AG10803 (cell line): Measurements from ENCODE around the gene RAB3C.
"Not testable (repeated sequence)": the region's sequence is repeated elsewhere in the genome, so short reads cannot be mapped to it uniquely, and the experiment has no call there.

Source experiments
- DNase-seq: peaks from one replicate; pipeline ENCODE4 v3.0.0; 2010; ENCODE audit warnings: low read depth
- H3K4me3 ChIP-seq: 2 replicates; pipeline ENCODE4 v1.5.1; 2011; ENCODE audit warnings: mild to moderate bottlenecking, low read length, control low read depth
- TF ChIP-seq, protein P1 (sequence below): conservative IDR thresholded peaks from 2 replicates; pipeline ENCODE4 v1.5.1; 2011; ENCODE audit warnings: mild to moderate bottlenecking, low read length, control low read depth, inconsistent platforms

Gene RAB3C, protein sequence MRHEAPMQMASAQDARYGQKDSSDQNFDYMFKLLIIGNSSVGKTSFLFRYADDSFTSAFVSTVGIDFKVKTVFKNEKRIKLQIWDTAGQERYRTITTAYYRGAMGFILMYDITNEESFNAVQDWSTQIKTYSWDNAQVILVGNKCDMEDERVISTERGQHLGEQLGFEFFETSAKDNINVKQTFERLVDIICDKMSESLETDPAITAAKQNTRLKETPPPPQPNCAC

DNA sequence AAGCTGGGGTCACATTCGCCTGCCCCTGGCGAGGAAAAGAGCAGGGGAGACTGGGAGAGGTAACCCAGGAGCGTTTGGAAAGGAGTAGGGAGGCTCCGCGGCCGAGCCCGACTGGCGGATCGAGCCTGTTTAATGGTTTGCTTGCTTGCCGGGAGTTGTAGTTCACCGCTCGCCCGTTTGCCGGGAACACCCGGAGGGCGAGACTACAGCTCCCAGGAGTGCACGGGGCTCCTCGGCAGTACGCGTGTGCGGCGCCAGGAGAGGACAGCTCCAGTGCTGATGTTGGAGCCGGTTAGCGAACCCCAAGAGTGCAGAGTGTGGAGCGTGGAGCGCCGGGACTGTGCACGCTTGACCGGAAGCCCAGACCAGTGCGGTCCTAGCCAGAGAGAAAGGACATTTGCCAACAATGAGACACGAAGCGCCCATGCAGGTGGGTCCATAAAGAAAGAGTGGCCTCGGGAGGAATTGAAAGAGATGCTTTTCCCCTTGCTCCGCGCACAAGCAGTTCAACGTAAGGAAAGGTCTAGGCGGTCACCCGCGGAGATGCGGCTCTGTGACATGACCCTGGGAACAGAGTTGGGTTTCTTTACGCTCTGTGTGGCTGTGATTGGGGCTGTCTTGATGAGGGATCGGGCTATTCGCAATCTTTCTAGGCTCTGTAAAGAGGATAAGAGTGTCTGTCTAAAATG is at the start of gene RAB3C:
Gene RAB3C, plus strand, starts transcription at position 273 of the 689 bp plus-strand sequence. Its CDS starts 134 bp downstream, at position 407.
- H3K4me3 ChIP-seq: peak within 1 kb of the TSS; percentile 60
- TF ChIP-seq, protein P1, sequence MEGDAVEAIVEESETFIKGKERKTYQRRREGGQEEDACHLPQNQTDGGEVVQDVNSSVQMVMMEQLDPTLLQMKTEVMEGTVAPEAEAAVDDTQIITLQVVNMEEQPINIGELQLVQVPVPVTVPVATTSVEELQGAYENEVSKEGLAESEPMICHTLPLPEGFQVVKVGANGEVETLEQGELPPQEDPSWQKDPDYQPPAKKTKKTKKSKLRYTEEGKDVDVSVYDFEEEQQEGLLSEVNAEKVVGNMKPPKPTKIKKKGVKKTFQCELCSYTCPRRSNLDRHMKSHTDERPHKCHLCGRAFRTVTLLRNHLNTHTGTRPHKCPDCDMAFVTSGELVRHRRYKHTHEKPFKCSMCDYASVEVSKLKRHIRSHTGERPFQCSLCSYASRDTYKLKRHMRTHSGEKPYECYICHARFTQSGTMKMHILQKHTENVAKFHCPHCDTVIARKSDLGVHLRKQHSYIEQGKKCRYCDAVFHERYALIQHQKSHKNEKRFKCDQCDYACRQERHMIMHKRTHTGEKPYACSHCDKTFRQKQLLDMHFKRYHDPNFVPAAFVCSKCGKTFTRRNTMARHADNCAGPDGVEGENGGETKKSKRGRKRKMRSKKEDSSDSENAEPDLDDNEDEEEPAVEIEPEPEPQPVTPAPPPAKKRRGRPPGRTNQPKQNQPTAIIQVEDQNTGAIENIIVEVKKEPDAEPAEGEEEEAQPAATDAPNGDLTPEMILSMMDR: no peak
- peak; percentile 90 for DNase-seq

DNA sequence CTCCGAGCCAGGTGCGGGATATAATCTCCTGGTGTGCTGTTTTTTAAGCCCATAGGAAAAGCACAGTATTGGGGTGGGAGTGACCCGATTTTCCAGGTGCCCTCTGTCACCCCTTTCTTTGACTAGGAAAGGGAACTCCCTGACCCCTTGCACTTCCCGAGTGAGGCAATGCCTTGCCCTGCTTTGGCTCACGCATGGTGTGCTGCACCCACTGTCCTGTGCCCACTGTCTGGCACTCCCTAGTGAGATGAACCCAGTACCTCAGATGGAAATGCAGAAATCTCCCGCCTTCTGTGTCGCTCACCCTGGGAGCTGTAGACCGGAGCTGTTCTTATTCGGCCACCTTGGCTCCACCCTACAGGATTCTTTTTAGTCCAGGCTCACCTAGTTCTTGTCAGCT is 40.9 kb upstream of the RAB3C start:
- H3K4me3 ChIP-seq, DNase-seq: not testable (repeated sequence)

DNA sequence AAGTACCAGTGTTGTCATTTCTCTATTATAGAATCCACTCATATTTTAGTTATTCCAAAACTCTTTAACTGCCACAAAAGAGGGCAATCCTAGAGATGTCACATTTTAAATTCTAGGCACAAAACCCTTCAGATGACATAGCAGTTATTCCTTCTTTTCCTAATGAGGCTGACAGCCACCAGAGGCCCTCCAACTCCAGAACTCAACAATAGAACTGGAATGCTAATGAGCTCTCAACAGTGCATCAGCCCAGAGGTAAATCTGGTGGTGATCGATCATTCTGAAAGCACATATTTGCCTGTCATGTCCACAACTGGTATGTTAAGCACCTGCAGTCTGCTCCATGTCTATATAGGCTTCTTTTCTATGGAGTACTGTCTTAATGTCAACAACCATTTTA is 40.2 kb upstream of the RAB3C start:
- no peak for DNase-seq
- H3K4me3 ChIP-seq: no peak overlapping the region
- TF ChIP-seq, protein P1: no peak

DNA sequence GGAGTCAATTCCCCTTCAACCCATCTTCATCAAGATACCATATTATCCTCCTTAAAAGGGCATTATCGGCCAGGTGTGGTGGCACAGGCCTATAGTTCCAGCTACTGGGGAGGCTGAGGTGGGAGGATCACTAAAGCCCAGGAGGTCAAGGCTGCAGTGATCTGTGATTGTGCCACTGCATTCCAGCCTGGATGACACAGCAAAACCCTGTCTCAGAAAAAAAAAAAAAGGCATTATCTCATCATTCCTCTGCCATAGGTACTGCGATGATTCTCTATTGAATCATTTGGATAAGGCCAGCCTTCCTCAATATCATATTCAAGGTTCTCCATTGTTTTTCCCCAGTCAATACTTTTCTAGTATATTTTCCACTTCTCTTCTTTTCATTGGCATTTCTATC is 39.2 kb upstream of the RAB3C start:
- TF ChIP-seq, protein P1: no peak
- DNase-seq: no peak
- H3K4me3 ChIP-seq: no peak overlapping the region

DNA sequence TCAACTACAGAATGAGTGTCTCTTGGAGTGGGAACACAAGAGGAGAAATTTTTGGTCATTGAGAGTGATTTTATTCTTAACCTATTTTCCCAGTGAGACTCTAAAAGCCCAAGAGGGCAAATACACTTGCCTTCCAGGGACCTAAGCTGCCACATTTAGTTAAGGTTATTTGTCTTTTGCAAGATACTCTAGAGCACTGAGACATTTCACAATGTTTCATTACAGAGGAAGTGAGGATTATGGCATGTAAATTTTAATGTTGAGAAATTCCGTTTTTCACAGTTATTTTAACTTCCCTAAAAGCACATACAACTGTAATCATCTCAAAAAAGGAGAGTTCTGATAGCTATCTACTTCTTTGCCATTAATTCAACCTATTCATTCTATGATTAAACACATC is 38.7 kb upstream of the RAB3C start:
- no peak for DNase-seq
- TF ChIP-seq, protein P1: no peak
- H3K4me3 ChIP-seq: no peak overlapping the region

DNA sequence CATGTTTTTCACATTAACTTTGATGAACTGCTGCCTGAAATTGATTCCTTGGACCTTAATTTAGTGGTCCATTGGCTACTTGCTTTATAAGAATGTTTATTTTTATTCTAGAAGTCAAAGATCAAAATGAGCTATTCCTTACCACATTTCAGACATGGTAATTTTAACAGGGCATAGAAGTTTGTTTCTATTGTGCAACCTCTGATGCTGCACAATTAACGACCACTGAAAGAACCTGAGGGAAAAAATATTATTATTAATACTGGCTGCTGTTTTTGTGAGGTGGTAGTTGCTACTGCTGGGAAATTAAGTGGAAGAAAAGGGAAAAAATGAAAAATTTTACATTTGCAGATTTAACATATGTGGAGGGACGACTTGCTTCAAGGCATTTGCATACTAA is 37.9 kb upstream of the RAB3C start:
- no peak for DNase-seq
- TF ChIP-seq, protein P1: no peak
- H3K4me3 ChIP-seq: no peak overlapping the region

DNA sequence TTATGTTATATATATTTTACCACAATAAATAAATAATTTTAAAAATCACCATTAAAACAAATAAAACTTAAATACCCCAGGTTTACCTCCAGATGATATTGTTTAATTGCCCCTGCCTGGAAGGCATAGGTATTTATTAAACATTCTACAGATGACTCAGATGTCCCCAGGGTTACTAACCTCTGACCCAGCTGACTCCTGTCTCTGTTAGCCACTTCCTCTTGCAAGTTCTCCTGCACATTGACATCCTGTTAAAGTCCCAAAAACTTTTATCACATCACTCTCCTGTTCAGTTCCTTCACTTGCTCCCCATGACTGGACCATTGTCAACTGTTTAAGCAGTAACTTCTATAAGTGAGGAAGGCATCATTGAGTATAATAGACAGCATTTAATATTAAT is 37.0 kb upstream of the RAB3C start:
- no peak for DNase-seq
- TF ChIP-seq, protein P1: no peak
- no peak overlapping the region for H3K4me3 ChIP-seq
